HG02870 (cell line): Measurements from ENCODE around the gene HACD2.

Source experiments
- ATAC-seq: cut with Tn5 transposase; IDR thresholded peaks from one replicate; pipeline ENCODE4 v1.9.1; 2021; ENCODE audit warnings: mild to moderate bottlenecking, moderate library complexity; ENCODE audit not compliant: unreplicated experiment

HACD2 gene

DNA sequence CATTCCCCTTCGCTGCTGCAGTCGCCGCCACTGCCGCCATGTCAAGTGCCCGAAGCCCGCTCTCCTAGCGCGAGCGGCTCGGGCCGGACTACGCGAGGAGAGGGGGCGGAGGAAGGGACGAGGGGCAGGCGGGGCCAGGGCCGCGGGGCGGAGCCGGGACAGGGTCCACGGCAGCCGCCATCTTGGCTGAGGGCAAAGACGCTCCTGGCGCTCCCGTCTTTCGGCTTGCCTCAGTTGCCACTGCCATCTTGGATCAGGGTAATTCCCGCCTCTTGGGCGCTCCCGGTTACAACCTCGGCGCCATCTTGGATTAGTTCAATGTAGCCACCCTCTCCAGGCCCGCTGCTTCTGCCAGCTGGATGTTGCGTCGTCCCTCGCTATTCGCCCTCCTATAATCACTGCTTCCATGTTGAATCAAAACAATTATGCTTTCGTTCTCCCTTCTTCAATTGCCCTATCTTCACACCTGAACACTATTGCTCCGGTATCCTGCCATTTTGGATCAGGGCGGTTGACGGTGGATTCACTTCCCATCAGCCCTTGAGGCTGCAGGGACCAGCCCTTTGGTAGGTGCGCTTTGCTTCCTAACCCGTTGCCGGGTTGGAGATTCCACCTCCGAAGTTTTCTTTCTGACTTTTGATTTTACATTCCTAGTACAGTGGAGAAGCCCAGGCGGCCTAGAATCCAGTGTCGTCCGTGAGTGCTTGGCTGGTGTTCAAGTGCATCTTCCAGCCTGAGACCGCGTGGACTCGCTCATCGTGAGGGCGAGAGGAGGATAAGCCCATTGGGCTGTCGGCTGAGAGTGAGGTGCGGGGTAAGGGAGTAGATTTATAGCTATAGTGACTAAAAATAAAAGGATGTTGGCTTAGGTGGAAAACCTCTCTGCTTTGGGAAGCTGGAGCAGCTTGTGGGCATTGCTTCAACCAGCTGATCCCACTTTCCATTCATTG, at the start of gene HACD2:
Gene HACD2 (minus strand): TSS at position 66 of the 950 bp plus-strand sequence. CDS start 26 bp downstream, at position 40.
- ATAC-seq, result peak; percentile 88

GRCh38 chr3:123634149-123635051, 49.5 kb upstream of the HACD2 start:
- ATAC-seq, result no peak

- ATAC-seq, result no peak
Measured at GRCh38 chr3:123633530-123633929, 48.7 kb upstream of the HACD2 start.

DNA sequence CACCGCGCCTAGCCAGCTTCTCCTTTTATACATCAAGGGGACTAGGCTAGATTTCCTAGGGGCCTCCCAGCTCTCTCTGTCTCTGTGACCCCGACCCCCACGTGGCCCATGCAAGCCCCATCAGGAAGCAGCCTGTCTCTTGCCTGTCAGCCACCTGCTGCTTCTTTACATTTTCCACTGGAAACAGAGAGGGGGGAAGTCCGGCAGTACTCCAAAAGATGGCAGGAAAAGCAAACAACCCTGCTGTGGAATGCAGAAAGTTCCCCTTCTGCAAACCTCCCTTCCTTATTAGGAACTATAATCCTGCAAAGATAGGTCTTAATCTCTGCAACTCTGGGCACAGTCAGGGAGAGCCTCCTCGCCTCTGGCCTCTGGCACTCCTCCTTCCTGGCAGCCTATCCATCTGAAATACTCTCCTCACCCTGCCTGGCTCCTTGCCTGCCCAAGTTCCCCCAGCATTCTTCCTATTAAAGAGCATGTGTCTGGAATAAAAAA, 47.4 kb upstream of the HACD2 start:
- no peak for ATAC-seq

DNA sequence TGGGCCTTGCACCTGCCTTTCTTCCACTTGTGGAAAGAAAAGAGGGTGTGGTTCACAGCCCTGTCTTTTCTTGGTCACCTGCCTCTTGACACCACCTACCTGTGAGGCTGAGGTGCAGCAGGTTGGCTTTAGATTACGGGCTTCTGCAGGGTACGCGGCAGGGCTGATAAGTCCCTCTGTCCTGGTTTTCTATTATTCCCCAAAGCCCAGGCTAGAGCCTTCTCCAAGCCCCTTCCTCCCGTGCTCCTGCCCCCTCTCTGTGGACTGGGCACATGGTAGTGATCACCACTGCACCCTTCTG, 44.8 kb upstream of the HACD2 start:
- ATAC-seq, result no peak

- ATAC-seq, result no peak
Measured at GRCh38 chr3:123628996-123629746, 44.3 kb upstream of the HACD2 start.

GRCh38 chr3:123627673-123628670, 43.1 kb upstream of the HACD2 start:
- ATAC-seq, result no peak

DNA sequence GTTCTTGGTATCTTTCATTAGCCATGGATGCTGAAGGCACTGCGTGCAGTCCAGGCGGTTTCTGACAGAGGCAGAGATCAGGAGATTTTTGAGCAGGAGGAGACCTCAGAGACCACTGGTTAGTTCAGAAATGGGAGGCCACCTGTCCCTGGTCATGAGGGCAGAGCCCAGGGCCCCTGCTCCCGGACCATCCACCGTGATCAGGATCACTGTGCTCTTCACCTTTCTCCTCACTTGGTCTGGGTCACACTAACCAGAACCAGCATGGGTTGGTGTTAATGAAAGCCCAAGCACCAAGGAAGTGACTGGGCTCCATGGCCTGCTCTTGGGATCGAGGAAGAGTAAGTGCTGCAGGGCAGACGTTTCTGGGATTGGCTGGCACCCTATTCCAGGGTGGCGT, 42.0 kb upstream of the HACD2 start:
- no peak for ATAC-seq

DNA sequence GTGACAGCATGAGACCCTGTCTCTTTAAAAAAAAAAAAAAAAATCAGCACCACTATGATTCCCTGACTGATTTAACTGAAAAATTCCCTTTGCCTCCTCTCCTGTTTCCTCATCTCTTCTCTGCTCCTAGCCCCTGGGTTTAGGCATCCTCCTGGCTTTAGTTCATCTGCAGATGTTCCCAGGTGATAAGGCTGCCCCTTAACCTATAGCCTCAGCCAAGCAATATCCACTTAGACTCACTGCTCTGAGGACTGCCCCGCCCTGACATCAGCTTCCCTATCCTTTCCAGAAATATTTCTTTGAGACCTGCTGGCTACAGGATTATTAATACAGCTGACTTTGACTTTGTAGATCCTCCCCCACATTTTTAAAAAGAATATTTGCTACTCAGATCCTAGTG, 39.4 kb upstream of the HACD2 start:
- no peak for ATAC-seq

GRCh38 chr3:123623346-123623880, 38.6 kb upstream of the HACD2 start:
- ATAC-seq, result no peak

- no peak for ATAC-seq
Measured at GRCh38 chr3:123622766-123623165, 37.9 kb upstream of the HACD2 start.

DNA sequence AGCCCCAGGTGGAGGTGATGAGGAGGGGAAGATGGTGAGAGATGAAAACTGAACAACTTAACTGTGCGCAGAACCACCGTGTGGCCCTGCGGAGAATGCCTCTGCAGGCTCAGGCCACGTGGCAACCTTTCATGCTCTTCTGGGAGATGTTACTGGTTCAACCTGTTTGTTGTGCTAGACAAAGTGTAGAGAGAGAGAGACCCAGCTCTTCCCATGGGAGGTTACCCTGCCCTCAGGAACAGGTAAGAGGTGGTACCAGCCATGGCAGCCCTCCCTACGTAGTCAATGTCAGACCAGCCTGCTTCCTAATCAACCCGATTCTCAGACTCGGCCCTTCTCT, 37.0 kb upstream of the HACD2 start:
- no peak for ATAC-seq

GRCh38 chr3:123621186-123621849, 36.5 kb upstream of the HACD2 start:
- no peak for ATAC-seq

DNA sequence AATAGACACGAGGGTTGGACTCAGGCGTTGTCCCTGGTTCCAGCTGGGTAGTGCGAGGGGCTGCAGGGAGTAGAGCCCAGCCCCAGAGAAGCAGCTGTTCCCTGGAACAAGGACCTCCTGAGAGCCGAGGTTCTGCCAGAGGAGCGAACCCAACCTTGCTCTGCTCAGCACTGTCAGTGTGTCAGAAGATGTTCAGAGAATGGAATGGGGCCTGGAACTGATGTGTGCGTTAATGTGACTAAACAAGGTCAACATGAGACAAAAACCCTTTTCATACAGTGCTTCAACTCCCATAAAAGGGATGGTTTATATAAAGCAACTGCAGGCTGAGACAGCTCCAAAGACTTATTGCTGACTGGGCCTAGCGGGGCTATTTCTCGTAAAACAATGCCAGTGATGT, 35.5 kb upstream of the HACD2 start:
- no peak for ATAC-seq

DNA sequence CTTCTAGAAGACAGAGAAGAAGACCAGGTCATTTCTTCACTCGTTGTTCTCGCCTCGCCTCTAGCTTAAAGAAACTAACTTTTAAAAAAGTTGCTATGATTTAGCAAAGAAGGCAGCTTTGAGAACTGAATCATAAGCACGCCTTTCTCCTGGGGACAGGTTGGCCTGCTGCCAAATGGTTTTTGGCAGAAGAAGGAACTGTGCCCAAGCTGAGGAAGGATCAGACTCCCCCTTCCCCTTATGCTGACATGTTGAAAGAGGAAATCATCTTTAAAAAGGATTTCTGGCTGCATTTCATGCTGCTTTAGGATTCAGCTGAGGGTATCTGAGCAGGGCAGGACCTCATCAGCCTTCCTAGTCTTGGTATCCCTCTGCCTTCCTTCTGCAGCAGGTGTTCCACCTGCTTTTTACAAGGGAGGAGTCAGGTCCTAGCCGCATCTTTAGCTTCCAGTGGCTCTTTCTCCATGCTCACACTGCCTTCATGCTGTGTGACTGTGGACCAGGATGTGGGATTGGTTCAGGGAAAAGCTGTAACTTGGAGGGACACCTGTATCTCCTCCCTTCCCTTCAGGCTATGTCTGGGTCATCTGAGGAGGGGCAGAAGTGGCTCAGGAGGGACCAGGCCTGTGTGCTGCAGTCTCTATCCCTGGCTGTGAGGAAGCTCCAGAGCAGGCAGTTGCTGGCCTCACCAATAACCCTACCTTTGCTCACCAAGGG, 34.1 kb upstream of the HACD2 start:
- ATAC-seq, result no peak

GRCh38 chr3:123618076-123618708, 33.3 kb upstream of the HACD2 start:
- ATAC-seq, result no peak

DNA sequence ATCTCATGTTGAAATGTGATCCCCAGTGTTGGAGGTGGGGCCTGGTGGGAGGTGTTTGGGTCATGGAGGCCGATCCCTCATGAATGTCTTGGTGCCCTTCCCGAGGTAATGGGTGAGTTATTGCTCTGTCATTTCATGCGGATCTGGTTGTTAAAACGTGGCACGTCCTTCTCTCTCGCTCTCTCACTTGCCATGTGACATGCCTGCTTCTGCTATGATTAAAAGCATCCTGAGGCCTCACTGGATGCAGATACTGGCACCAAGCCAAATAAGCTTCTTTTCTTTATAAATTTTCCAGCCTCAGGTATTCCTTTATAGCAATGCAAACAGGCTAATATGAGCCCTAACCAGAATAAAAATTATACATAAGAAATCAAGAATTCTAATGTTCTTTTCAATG, 31.7 kb upstream of the HACD2 start:
- no peak for ATAC-seq

- no peak for ATAC-seq
Measured at GRCh38 chr3:123613543-123613942, 28.7 kb upstream of the HACD2 start.
